ENCODE results near the gene CYFIP2.

GRCh38 chr5:157362502-157362901, 96.6 kb downstream of the CYFIP2 start:
- no peak for TF ChIP-seq BCLAF1 (IDR thresholded peaks at IDR 0.05)
- no peak for TF ChIP-seq NR2C2 (IDR thresholded peaks at IDR 0.05; ENCODE audit: borderline replicate concordance, control insufficient read depth, insufficient read length, low read depth)
